ENCODE data around the gene ENTHD1. TPM values are rescaled to one million over a fixed set of nuclear protein-coding genes. Genes with fewer than 3 reads are reported as not detected.
"Not testable (repeated sequence)": the region's sequence is repeated elsewhere in the genome, so short reads cannot be mapped to it uniquely, and the experiment has no call there.

The ENTHD1 gene
- polyA plus RNA-seq, 1 donor from 2014 or later = not detected

DNA sequence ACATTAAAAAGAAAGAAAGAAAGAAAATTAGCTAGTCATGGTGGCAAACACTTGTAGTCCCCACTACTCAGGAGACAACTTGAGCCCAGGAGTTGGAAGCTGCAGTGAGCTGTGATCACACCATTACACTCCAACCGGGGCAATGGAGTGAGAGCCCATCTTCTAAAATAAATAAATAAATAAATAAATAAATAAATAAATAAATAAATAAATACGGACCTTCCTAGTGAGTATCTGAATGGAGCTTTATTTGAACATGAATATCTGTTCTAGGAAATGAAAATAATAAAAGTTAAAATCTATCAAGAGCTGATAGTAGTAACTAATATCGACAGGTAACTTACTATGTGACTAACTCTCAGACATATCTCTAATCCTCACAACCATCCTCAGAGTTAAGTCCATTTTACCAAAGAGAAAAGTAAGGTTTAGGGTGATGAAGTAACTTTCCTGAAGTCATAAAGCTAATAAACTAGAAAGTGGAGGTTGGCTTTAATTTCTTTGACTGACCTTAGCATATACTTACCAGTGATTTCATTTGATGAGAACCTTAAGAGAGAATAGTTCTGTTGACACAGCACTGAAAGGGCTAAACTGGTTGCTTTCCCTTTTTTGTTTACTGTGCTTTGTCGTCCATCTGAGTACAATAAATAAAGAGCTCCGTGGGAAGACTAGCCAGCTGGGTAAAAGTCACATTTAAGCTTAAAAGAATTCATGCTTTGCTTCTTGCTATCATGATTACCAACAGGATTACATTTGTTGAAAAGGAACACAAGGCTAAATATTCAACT, 22.4 kb downstream of the ENTHD1 start:
- Histone ChIP-seq H3K27ac (ENCODE audit: low read length) (no peak overlapping the region), H3K9me3 (ENCODE audit: low read length) (no peaks in the 10 kb centered on the region), H3F3A (ENCODE audit: insufficient read depth, low read length, poor library complexity, severe bottlenecking) (no peaks in the 10 kb centered on the region), H3K4me3 (ENCODE audit: low read length) (no peak overlapping the region), H3K27me3 (ENCODE audit: insufficient read depth, low read depth, low read length) (no peaks in the 10 kb centered on the region), H3K9ac (ENCODE audit: low read length) (no peak overlapping the region), H4K20me1 (ENCODE audit: insufficient read depth) (no peaks in the 10 kb centered on the region), H2AFZ (ENCODE audit: low read depth, low read length) (no peak overlapping the region), H3K36me3 (ENCODE audit: insufficient read depth, low read length) (no peaks in the 10 kb centered on the region), H3K79me2 (replicated peaks; ENCODE audit: insufficient read depth, low read length) (no peaks in the 10 kb centered on the region), H3K9me2 (ENCODE audit: insufficient read depth, low read length) (no peaks in the 10 kb centered on the region), H3K4me2 (ENCODE audit: low read length) (no peak overlapping the region)
- TF ChIP-seq, protein P1, sequence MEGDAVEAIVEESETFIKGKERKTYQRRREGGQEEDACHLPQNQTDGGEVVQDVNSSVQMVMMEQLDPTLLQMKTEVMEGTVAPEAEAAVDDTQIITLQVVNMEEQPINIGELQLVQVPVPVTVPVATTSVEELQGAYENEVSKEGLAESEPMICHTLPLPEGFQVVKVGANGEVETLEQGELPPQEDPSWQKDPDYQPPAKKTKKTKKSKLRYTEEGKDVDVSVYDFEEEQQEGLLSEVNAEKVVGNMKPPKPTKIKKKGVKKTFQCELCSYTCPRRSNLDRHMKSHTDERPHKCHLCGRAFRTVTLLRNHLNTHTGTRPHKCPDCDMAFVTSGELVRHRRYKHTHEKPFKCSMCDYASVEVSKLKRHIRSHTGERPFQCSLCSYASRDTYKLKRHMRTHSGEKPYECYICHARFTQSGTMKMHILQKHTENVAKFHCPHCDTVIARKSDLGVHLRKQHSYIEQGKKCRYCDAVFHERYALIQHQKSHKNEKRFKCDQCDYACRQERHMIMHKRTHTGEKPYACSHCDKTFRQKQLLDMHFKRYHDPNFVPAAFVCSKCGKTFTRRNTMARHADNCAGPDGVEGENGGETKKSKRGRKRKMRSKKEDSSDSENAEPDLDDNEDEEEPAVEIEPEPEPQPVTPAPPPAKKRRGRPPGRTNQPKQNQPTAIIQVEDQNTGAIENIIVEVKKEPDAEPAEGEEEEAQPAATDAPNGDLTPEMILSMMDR (IDR thresholded peaks at IDR 0.05; ENCODE audit: poor library complexity, severe bottlenecking) = no peak
- TF ChIP-seq MXI1 (conservative IDR thresholded peaks at IDR 0.05; ENCODE audit: poor library complexity, severe bottlenecking) = no peak
- TF ChIP-seq, protein P2, sequence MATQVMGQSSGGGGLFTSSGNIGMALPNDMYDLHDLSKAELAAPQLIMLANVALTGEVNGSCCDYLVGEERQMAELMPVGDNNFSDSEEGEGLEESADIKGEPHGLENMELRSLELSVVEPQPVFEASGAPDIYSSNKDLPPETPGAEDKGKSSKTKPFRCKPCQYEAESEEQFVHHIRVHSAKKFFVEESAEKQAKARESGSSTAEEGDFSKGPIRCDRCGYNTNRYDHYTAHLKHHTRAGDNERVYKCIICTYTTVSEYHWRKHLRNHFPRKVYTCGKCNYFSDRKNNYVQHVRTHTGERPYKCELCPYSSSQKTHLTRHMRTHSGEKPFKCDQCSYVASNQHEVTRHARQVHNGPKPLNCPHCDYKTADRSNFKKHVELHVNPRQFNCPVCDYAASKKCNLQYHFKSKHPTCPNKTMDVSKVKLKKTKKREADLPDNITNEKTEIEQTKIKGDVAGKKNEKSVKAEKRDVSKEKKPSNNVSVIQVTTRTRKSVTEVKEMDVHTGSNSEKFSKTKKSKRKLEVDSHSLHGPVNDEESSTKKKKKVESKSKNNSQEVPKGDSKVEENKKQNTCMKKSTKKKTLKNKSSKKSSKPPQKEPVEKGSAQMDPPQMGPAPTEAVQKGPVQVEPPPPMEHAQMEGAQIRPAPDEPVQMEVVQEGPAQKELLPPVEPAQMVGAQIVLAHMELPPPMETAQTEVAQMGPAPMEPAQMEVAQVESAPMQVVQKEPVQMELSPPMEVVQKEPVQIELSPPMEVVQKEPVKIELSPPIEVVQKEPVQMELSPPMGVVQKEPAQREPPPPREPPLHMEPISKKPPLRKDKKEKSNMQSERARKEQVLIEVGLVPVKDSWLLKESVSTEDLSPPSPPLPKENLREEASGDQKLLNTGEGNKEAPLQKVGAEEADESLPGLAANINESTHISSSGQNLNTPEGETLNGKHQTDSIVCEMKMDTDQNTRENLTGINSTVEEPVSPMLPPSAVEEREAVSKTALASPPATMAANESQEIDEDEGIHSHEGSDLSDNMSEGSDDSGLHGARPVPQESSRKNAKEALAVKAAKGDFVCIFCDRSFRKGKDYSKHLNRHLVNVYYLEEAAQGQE (IDR thresholded peaks at IDR 0.05; ENCODE audit: borderline replicate concordance) = no peak
- TF ChIP-seq SMC3 (conservative IDR thresholded peaks at IDR 0.05; ENCODE audit: poor library complexity) = no peak
- no peak for TF ChIP-seq RAD21 (conservative IDR thresholded peaks at IDR 0.05)
- no peak for TF ChIP-seq TAF1 (IDR thresholded peaks at IDR 0.05; ENCODE audit: low read depth)
- TF ChIP-seq POLR2AphosphoS5 (IDR thresholded peaks at IDR 0.05) = no peak
- no peak for TF ChIP-seq EZH2 (IDR thresholded peaks at IDR 0.05; ENCODE audit: borderline replicate concordance, insufficient read depth, low read length, poor library complexity, severe bottlenecking)
- TF ChIP-seq EP300 (conservative IDR thresholded peaks at IDR 0.05; ENCODE audit: poor library complexity, severe bottlenecking) = no peak

DNA sequence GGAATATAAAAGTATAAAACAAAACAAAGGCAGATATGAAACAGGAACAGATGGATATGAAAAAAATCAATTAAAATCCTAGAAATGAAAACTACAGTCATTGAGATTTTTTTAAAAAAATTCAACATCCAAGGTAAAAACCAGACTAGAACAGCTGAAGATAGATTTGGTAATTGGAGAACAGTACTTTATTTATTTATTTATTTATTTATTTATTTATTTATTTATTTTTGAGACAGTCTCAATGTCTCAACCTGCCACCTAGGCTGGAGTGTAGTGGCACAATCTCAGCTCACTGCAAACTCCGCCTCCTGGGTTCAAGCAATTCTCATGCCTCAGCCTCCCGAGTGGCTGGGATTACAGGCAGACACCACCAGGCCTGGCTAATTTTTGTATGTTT, 23.8 kb downstream of the ENTHD1 start:
- H3K27me3 ChIP-seq (ENCODE audit: insufficient read depth, low read depth, low read length); H3K9me2 ChIP-seq (ENCODE audit: insufficient read depth, low read length); H3K4me2 ChIP-seq (ENCODE audit: low read length); H3K9me3 ChIP-seq (ENCODE audit: low read length); H3K9ac ChIP-seq (ENCODE audit: low read length); H3K27ac ChIP-seq (ENCODE audit: low read length); H3K79me2 ChIP-seq (replicated peaks; ENCODE audit: insufficient read depth, low read length); H3F3A ChIP-seq (ENCODE audit: insufficient read depth, low read length, poor library complexity, severe bottlenecking); H2AFZ ChIP-seq (ENCODE audit: low read depth, low read length); H3K4me3 ChIP-seq (ENCODE audit: low read length); H3K36me3 ChIP-seq (ENCODE audit: insufficient read depth, low read length); H4K20me1 ChIP-seq (ENCODE audit: insufficient read depth): not testable (repeated sequence)
